GM12878 (cell line): ENCODE results near the gene KCNAB2. TPM values are rescaled to one million over a fixed set of nuclear protein-coding genes. Genes with fewer than 3 reads are reported as not detected.

Experiments
- ATAC-seq: fragments of 200-7000 bp; cut with Tn5 transposase; 3 replicates; pipeline ENCODE4 v1.9.1; 2020; ENCODE audit warnings: mild to moderate bottlenecking, moderate library complexity
- BruUV-seq: library from RNA; stranded (reverse); fragments of 400-500 nt; replicated peaks from 2 replicates; lab custom pipeline; 2021; lab: Mats Ljungman, UMichigan
- CTCF ChIA-PET: fragments of 300-600 bp; sonication (Branson Sonifier 250); formaldehyde crosslinking; extraction: SDS; loops from one replicate; lab custom pipeline; 2021; ENCODE audit warnings: inconsistent platforms; lab: Yijun Ruan, JAX
- POLR2A ChIA-PET: fragments of 350-600 bp; formaldehyde crosslinking; extraction: SDS; loops from one replicate; lab custom pipeline; 2021; ENCODE audit warnings: inconsistent platforms; lab: Charles Lee
- RAD21 ChIA-PET: fragments of 300-600 bp; sonication (Branson Sonifier 250); formaldehyde crosslinking; loops from one replicate; lab custom pipeline; 2023; ENCODE audit warnings: antibody characterized with exemption; ENCODE audit not compliant: unreplicated experiment; lab: Charles Lee
- SMC1A ChIA-PET: fragments of 300-600 bp; sonication (Branson Sonifier 250); formaldehyde crosslinking; loops from one replicate; lab custom pipeline; 2023; ENCODE audit not compliant: unreplicated experiment, uncharacterized antibody; lab: Charles Lee
- DNase-seq: peaks from one replicate; pipeline ENCODE4 v3.0.0-alpha.2; 2011; ENCODE audit warnings: low read depth, low spot score
- FAIRE-seq: peaks from 3 replicates; lab custom pipeline; 2011; peaks lifted over from hg19 to GRCh38; lab: Jason Lieb, UNC
- H2AFZ ChIP-seq: 2 replicates; pipeline ENCODE4 v1.6.0; 2011; ENCODE audit warnings: low read depth, low read length, control low read depth; ENCODE audit not compliant: control insufficient read depth
- H3K27ac ChIP-seq: 2 replicates; pipeline ENCODE4 v1.5.1; 2011; ENCODE audit warnings: control low read depth; ENCODE audit not compliant: control insufficient read depth, insufficient read depth
- H3K27me3 ChIP-seq, 2 experiments: replicated peaks in 1 of 2; 2 replicates each; pipeline versions ENCODE4 v1.6.0 to v1.6.1; 2011; ENCODE audit warnings: low read length in 1 of 2; ENCODE audit not compliant: control insufficient read depth in 2 of 2, insufficient read depth in 2 of 2
- H3K36me3 ChIP-seq, 2 experiments: 2 replicates each; pipeline ENCODE4 v1.5.1; 2011; ENCODE audit warnings: low read length in 1 of 2; ENCODE audit not compliant: control insufficient read depth in 2 of 2, insufficient read depth in 2 of 2
- H3K4me1 ChIP-seq: 2 replicates; pipeline ENCODE4 v1.6.1; 2011; ENCODE audit warnings: mild to moderate bottlenecking, low read length, moderate library complexity, mixed read lengths; ENCODE audit not compliant: control insufficient read depth, insufficient read depth
- H3K4me2 ChIP-seq: 2 replicates; pipeline ENCODE4 v1.6.0; 2011; ENCODE audit warnings: control low read depth; ENCODE audit not compliant: control insufficient read depth, insufficient read depth
- H3K4me3 ChIP-seq: fragments of 200-600 bp; sonication (generic); 2 replicates; pipeline ENCODE4 v1.5.1; 2016
- H3K79me2 ChIP-seq: 2 replicates; pipeline ENCODE4 v1.6.0; 2011; ENCODE audit warnings: low read length; ENCODE audit not compliant: control insufficient read depth, insufficient read depth
- H3K9ac ChIP-seq: 2 replicates; pipeline ENCODE4 v1.8.0; 2011; ENCODE audit warnings: low read length, control low read depth, mixed read lengths; ENCODE audit not compliant: control insufficient read depth, insufficient read depth
- H3K9me3 ChIP-seq: replicated peaks from 3 replicates; pipeline ENCODE4 v1.5.1; 2011; ENCODE audit warnings: mild to moderate bottlenecking, low read length; ENCODE audit not compliant: control insufficient read depth, insufficient read depth
- H4K20me1 ChIP-seq: 2 replicates; pipeline ENCODE4 v1.6.0; 2011; ENCODE audit not compliant: control insufficient read depth, insufficient read depth
- ATF7 ChIP-seq: fragments of 450-650 bp; IDR thresholded peaks from 2 replicates; pipeline ENCODE4 v1.6.1; 2016; ENCODE audit warnings: low read depth, mild to moderate bottlenecking
- CHD2 ChIP-seq: IDR thresholded peaks from 2 replicates; pipeline ENCODE4 v1.6.1; 2011; ENCODE audit warnings: low read depth, low read length, improper control_type of control experiment, borderline replicate concordance
- FOS ChIP-seq: IDR thresholded peaks from 3 replicates; pipeline ENCODE4 v1.6.1; 2011; ENCODE audit warnings: borderline replicate concordance; ENCODE audit not compliant: insufficient read length; ENCODE audit errors: extremely low read depth
- GATAD2B ChIP-seq: fragments of 450-650 bp; conservative IDR thresholded peaks from 2 replicates; pipeline ENCODE4 v1.6.1; 2017; ENCODE audit warnings: low read depth, mild to moderate bottlenecking, moderate library complexity
- MTA3 ChIP-seq: IDR thresholded peaks from 2 replicates; pipeline ENCODE4 v1.6.1; 2012; ENCODE audit warnings: low read length, inconsistent platforms, borderline replicate concordance
- NR2C1 ChIP-seq: fragments of 450-650 bp; IDR thresholded peaks from 2 replicates; pipeline ENCODE4 v1.6.1; 2017; ENCODE audit warnings: antibody characterized with exemption, mild to moderate bottlenecking, moderate library complexity
- PAX5 ChIP-seq: IDR thresholded peaks from 2 replicates; pipeline ENCODE4 v1.6.1; 2011; ENCODE audit warnings: low read depth, low read length, borderline replicate concordance
- SMAD1 ChIP-seq: fragments of 450-650 bp; IDR thresholded peaks from 2 replicates; pipeline ENCODE4 v1.6.1; 2018; ENCODE audit warnings: mild to moderate bottlenecking, low read depth; ENCODE audit not compliant: partially characterized antibody
- SREBF1 ChIP-seq: IDR thresholded peaks from 2 replicates; pipeline ENCODE4 v1.6.1; 2012; ENCODE audit warnings: mild to moderate bottlenecking, low read length
- SRF ChIP-seq, 2 experiments: IDR thresholded peaks; 2 replicates each; pipeline ENCODE4 v1.6.1; 2011; ENCODE audit warnings: low read depth in 2 of 2, low read length in 2 of 2, mild to moderate bottlenecking in 1 of 2, moderate library complexity in 1 of 2
- whole genome bisulfite sequencing: methylation state at CpG from one replicate; pipeline ENCODE4 v1.1.6; 2016; ENCODE audit warnings: low lambda C conversion rate; ENCODE audit not compliant: insufficient replicate concordance, insufficient coverage; ENCODE audit errors: missing lambda C conversion rate; 5-methylcytosine and 5-hydroxymethylcytosine counted together
- in situ Hi-C: fragments of 300-500 bp; cut with MboI; formaldehyde crosslinking; loops from 9 replicates; pipeline ENCODE4 v1.14.3; 2018; ENCODE audit warnings: mixed read lengths
- intact Hi-C: fragments of 100-400 bp; cut with micrococcal nuclease; formaldehyde crosslinking; loops from one replicate; pipeline ENCODE4 v1.14.2; 2022; ENCODE audit not compliant: unreplicated experiment
- polyA plus RNA-seq, 11 experiments: library from polyadenylated mRNA; depleted of rRNA in 4 of 11; unstranded in 6 of 11; stranded (reverse) in 5 of 11; fragments of >200 nt; fragmentation: Nextera tagmentation in 4 of 11; fragmentation: Illumina TruSeq in 1 of 11; extraction: Ambion mirVana in 4 of 11; extraction: Trizol in 1 of 11; gene quantifications; 1 replicate in 1 of 11; 2 replicates in 10 of 11; pipeline versions ENCODE4 v1.2.1 to v1.2.3, GENCODE V29; 2011 to 2016; ENCODE audit warnings: inconsistent platforms in 2 of 11, missing spikeins in 2 of 11, low read depth in 1 of 11
- total RNA-seq, 4 experiments: library from RNA; depleted of rRNA in 3 of 4; stranded (reverse); fragments of >200 nt in 3 of 4; fragmentation: Illumina TruSeq in 1 of 4; extraction: Trizol in 1 of 4; gene quantifications; 2 replicates each; pipeline versions ENCODE4 v1.2.1 to v1.2.3, GENCODE V29; 2013 to 2021
- TF ChIP-seq, protein P1 (sequence below): IDR thresholded peaks from 2 replicates; pipeline ENCODE4 v1.6.1; 2012; ENCODE audit warnings: low read depth, low read length, improper control_type of control experiment
- TF ChIP-seq, protein P2 (sequence below): fragments of 450-650 bp; IDR thresholded peaks from 2 replicates; pipeline ENCODE4 v1.6.1; 2017; ENCODE audit warnings: borderline replicate concordance

KCNAB2 gene
- total and polyA plus RNA-seq, 10 of the 15 experiments (the other 5 are each of a cell fraction or from before 2014, with no cell fraction given): 2.9 to 123 (median 62.4) TPM

DNA sequence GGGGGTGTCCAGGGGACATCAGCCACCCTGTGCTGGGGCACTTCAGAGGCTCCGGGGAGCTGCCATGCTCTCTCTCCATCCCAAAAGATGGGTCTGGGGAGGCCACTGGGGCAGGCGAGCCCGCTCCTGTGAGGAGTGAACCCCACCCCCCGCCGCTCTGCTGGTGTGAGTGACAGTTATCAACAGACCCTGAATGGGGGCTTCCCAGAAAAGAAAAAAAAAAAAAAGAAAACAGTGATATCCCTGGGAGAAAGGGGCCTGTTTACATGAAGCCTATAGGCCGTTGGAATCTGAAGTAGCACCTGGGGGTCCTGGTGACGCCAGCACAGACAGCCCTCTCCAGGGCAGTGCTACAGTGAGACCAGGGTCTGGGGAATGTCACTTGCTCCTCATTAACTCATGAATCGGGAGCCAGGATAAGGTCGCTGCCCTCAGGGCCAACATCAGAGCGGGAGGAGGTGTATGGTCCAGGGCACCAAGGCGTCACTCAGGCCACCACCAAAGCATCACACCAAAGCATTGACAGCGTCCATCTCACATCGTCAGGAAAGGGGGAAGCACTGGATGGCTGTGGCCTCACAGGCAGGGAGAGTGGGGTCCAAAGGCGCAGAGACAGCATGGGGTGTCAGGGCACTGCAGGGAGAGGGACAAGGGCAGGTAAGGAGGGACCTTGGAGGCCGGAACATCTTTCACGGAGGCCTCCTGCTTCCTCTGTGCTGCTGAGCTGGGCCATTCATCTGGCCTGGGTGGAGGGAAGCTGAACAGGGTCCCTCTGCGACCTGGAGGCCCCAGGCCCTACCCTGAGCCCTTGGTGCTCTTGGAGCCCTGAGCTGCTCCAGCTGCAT, 45.0 kb upstream of the KCNAB2 start:
- intact Hi-C loops (no loop called here), in situ Hi-C loops (no loop called here)
- DNase-seq (no peak), FAIRE-seq (no peak)
- Histone ChIP-seq H2AFZ (no peak overlapping the region), H3K36me3 (peaks cover 3 to 4% of the 10 kb centered on the region in 2 experiments; a peak in 2 of 4 replicates), H3K4me2 (no peak overlapping the region), H3K4me3 (no peak overlapping the region)
- BruUV-seq: no TSS peak
- 92% methylated on average over 16 of the region's 17 CpGs for WGBS
- TF ChIP-seq, protein P1, sequence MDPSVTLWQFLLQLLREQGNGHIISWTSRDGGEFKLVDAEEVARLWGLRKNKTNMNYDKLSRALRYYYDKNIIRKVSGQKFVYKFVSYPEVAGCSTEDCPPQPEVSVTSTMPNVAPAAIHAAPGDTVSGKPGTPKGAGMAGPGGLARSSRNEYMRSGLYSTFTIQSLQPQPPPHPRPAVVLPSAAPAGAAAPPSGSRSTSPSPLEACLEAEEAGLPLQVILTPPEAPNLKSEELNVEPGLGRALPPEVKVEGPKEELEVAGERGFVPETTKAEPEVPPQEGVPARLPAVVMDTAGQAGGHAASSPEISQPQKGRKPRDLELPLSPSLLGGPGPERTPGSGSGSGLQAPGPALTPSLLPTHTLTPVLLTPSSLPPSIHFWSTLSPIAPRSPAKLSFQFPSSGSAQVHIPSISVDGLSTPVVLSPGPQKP: no peak
- TF ChIP-seq SRF (IDR thresholded peaks at IDR 0.05; ENCODE audit: low read depth in 2 of 2, low read length in 2 of 2): no peak
- no peak for TF ChIP-seq NR2C1
- TF ChIP-seq CHD2: no peak
- TF ChIP-seq, protein P2, sequence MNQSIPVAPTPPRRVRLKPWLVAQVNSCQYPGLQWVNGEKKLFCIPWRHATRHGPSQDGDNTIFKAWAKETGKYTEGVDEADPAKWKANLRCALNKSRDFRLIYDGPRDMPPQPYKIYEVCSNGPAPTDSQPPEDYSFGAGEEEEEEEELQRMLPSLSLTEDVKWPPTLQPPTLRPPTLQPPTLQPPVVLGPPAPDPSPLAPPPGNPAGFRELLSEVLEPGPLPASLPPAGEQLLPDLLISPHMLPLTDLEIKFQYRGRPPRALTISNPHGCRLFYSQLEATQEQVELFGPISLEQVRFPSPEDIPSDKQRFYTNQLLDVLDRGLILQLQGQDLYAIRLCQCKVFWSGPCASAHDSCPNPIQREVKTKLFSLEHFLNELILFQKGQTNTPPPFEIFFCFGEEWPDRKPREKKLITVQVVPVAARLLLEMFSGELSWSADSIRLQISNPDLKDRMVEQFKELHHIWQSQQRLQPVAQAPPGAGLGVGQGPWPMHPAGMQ: no peak
- no peak for TF ChIP-seq SREBF1
- TF ChIP-seq ATF7: no peak
- TF ChIP-seq PAX5: no peak
- TF ChIP-seq FOS: no peak
- no peak for TF ChIP-seq MTA3
- no peak for TF ChIP-seq SMAD1
- TF ChIP-seq GATAD2B: no peak
- TF ChIP-seq, all 136 proteins: peak for 0
- no peaks in the 10 kb centered on the region for H4K20me1 ChIP-seq
- no peak overlapping the region for H3K27ac ChIP-seq
- RAD21 ChIA-PET: no interaction called here
- POLR2A ChIA-PET: no interaction called here
- SMC1A ChIA-PET: no interaction called here
- CTCF ChIA-PET: no interaction called here
- H3K27me3 ChIP-seq: no peaks in the 10 kb centered on the region
- no peak overlapping the region for H3K9ac ChIP-seq
- H3K79me2 ChIP-seq: peaks cover under 1% of the 10 kb centered on the region
- ATAC-seq: no peak
- H3K9me3 ChIP-seq: no peaks in the 10 kb centered on the region
- H3K4me1 ChIP-seq: no peaks in the 10 kb centered on the region
